NT2/D1 (cell line): ENCODE measurements around the gene ONECUT2.

Source experiments
- SUZ12 ChIP-seq: IDR thresholded peaks from 2 replicates; pipeline ENCODE4 v1.6.1; 2011; ENCODE audit not compliant: insufficient read length, insufficient read depth; ENCODE audit errors: extremely low read depth
- YY1 ChIP-seq: IDR thresholded peaks from 2 replicates; pipeline ENCODE4 v1.6.1; 2011; ENCODE audit not compliant: insufficient read length, insufficient read depth

DNA sequence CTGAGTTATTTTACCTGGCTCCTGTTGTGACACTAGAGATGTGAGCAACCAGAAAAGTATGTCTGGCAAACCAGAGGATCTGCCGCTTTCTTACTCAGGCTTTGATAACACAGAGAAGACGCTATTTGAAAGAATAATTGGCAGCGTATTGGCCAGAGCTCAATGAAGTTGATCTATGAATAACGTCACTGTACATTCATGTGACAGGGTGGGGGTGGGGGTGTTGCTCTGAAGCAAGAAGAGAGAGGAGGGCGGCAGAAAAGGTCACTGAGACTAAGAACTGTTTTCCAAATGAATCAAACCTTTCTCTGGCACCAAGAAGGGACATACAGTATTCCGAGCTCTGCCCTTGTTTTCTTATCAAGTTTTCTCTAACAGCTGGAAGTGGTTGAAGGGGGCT is 1.7 kb upstream of the ONECUT2 start:
- TF ChIP-seq YY1 (no peak), SUZ12 (no peak)
